WTC11 (cell line): ENCODE measurements around the gene TNNI2. TPM values are rescaled to one million over a fixed set of nuclear protein-coding genes. Genes with fewer than 3 reads are reported as not detected.

Source experiments
- ATAC-seq: fragments of 200-7000 bp; cut with Tn5 transposase; 2 replicates; pipeline ENCODE4 v1.10.0; 2021; ENCODE audit warnings: mild to moderate bottlenecking, moderate library complexity
- CTCF ChIA-PET: fragments of 300-600 bp; sonication (Branson Sonifier 250); formaldehyde crosslinking; loops from one replicate; lab custom pipeline; 2021; ENCODE audit warnings: antibody characterized with exemption; lab: Charles Lee
- POLR2A ChIA-PET: fragments of 350-600 bp; sonication (Branson Sonifier 250); formaldehyde crosslinking; loops from one replicate; lab custom pipeline; 2021; ENCODE audit warnings: antibody characterized with exemption; lab: Charles Lee
- DNase-seq: peaks from one replicate; pipeline ENCODE4 v3.0.0; 2021; ENCODE audit warnings: low spot score
- H3K27ac Mint-ChIP-seq: 2 replicates; pipeline ENCODE4 v1.8.0; 2021; ENCODE audit warnings: mixed read lengths
- H3K27me3 Mint-ChIP-seq: 2 replicates; pipeline ENCODE4 v1.8.0; 2021; ENCODE audit warnings: low read depth, mild to moderate bottlenecking, moderate library complexity, mixed read lengths
- H3K36me3 Mint-ChIP-seq: 2 replicates; pipeline ENCODE4 v1.8.0; 2021; ENCODE audit warnings: mixed read lengths
- H3K4me1 Mint-ChIP-seq: 2 replicates; pipeline ENCODE4 v1.8.0; 2022; ENCODE audit warnings: mixed read lengths
- H3K4me3 Mint-ChIP-seq: 2 replicates; pipeline ENCODE4 v1.8.0; 2021; ENCODE audit warnings: mild to moderate bottlenecking, moderate library complexity, mixed read lengths
- H3K9me3 Mint-ChIP-seq: 2 replicates; pipeline ENCODE4 v1.8.0; 2021; ENCODE audit warnings: mixed read lengths
- AR ChIP-seq: fragments of 250-450 bp; sonication (Bioruptor Pico); IDR thresholded peaks from 2 replicates; pipeline ENCODE4 v1.9.0; 2021; ENCODE audit warnings: mild to moderate bottlenecking
- ATF2 ChIP-seq: sonication (generic); formaldehyde crosslinking; IDR thresholded peaks from 2 replicates; pipeline ENCODE4 v1.8.1; 2022; ENCODE audit warnings: low read depth, missing genetic modification reagents, borderline replicate concordance
- ATF3 ChIP-seq: sonication (generic); formaldehyde crosslinking; conservative IDR thresholded peaks from 2 replicates; pipeline ENCODE4 v1.8.1; 2022; ENCODE audit warnings: mild to moderate bottlenecking, missing genetic modification reagents
- CREB1 ChIP-seq: sonication (generic); formaldehyde crosslinking; IDR thresholded peaks from 2 replicates; pipeline ENCODE4 v1.8.0; 2023; ENCODE audit warnings: mild to moderate bottlenecking, missing genetic modification reagents
- E2F1 ChIP-seq: sonication (generic); formaldehyde crosslinking; IDR thresholded peaks from 2 replicates; pipeline ENCODE4 v1.8.0; 2022; ENCODE audit warnings: mild to moderate bottlenecking, missing genetic modification reagents
- FOXP1 ChIP-seq: sonication (generic); formaldehyde crosslinking; IDR thresholded peaks from 2 replicates; pipeline ENCODE4 v1.8.0; 2022; ENCODE audit warnings: missing genetic modification reagents, mild to moderate bottlenecking, moderate library complexity, borderline replicate concordance
- IRF1 ChIP-seq: sonication (generic); formaldehyde crosslinking; IDR thresholded peaks from 2 replicates; pipeline ENCODE4 v1.8.0; 2023; ENCODE audit warnings: missing genetic modification reagents
- MAX ChIP-seq: sonication (generic); formaldehyde crosslinking; IDR thresholded peaks from 2 replicates; pipeline ENCODE4 v1.8.0; 2022; ENCODE audit warnings: mild to moderate bottlenecking, missing genetic modification reagents
- NFATC4 ChIP-seq: fragments of 250-450 bp; sonication (Bioruptor Pico); IDR thresholded peaks from 2 replicates; pipeline ENCODE4 v1.9.0; 2021; ENCODE audit warnings: mild to moderate bottlenecking
- PREB ChIP-seq: sonication (generic); formaldehyde crosslinking; IDR thresholded peaks from 2 replicates; pipeline ENCODE4 v1.8.1; 2022; ENCODE audit warnings: mild to moderate bottlenecking, missing genetic modification reagents, moderate library complexity, borderline replicate concordance
- SMAD4 ChIP-seq: sonication (generic); formaldehyde crosslinking; IDR thresholded peaks from 2 replicates; pipeline ENCODE4 v1.8.0; 2022; ENCODE audit warnings: mild to moderate bottlenecking, missing genetic modification reagents
- TEAD1 ChIP-seq: sonication (generic); formaldehyde crosslinking; IDR thresholded peaks from 2 replicates; pipeline ENCODE4 v1.8.0; 2022; ENCODE audit warnings: mild to moderate bottlenecking, missing genetic modification reagents
- ZMAT4 ChIP-seq: fragments of 250-450 bp; sonication (Bioruptor Pico); IDR thresholded peaks from 2 replicates; pipeline ENCODE4 v1.9.0; 2021; ENCODE audit warnings: mild to moderate bottlenecking
- ZNF219 ChIP-seq: sonication (generic); formaldehyde crosslinking; IDR thresholded peaks from 2 replicates; pipeline ENCODE4 v1.8.0; 2023; ENCODE audit warnings: missing genetic modification reagents, mild to moderate bottlenecking, borderline replicate concordance
- ZNF263 ChIP-seq: sonication (generic); formaldehyde crosslinking; IDR thresholded peaks from 2 replicates; pipeline ENCODE4 v1.8.1; 2022; ENCODE audit warnings: low read depth, mild to moderate bottlenecking, moderate library complexity, missing genetic modification reagents
- ZNF317 ChIP-seq: sonication (generic); formaldehyde crosslinking; IDR thresholded peaks from 2 replicates; pipeline ENCODE4 v1.8.1; 2023; ENCODE audit warnings: low read depth, mild to moderate bottlenecking, moderate library complexity, missing genetic modification reagents, borderline replicate concordance
- total RNA-seq: library from RNA; stranded (reverse); gene quantifications from 3 replicates; pipeline ENCODE4 v1.2.3, GENCODE V29; 2021

The TNNI2 gene
- total RNA-seq, 1 experiment from 2014 or later: not detected

GRCh38 chr11:1828542-1828941 is 10.2 kb upstream of the TNNI2 start:
- ChIA-PET CTCF (interaction anchor here (0.6 to 5.6 kb wide), 4 partner anchors 20 to 176 kb away, joined by 3 to 93 read pairs (median 14); no protein-coding TSS in a partner anchor), POLR2A (no interaction called here)
- Mint-ChIP-seq H3K27ac (no peak overlapping the region), H3K27me3 (peaks cover 4% of the 10 kb centered on the region), H3K4me1 (peaks cover 4% of the 10 kb centered on the region; the same call in 1 of the 2 replicates), H3K4me3 (no peak overlapping the region), H3K36me3 (no peaks in the 10 kb centered on the region), H3K9me3 (no peaks in the 10 kb centered on the region)
- no peak for ATAC-seq
- no peak for DNase-seq
- no peak for TF ChIP-seq NFATC4 (CRISPR knock-in tag)

GRCh38 chr11:1829039-1829820 is 9.6 kb upstream of the TNNI2 start:
- Mint-ChIP-seq H3K36me3 (no peaks in the 10 kb centered on the region), H3K27ac (no peak overlapping the region), H3K4me1 (peaks cover 4% of the 10 kb centered on the region; the same call in 1 of the 2 replicates), H3K4me3 (no peak overlapping the region), H3K27me3 (peaks cover 5% of the 10 kb centered on the region), H3K9me3 (no peaks in the 10 kb centered on the region)
- DNase-seq (no peak), ATAC-seq (no peak)
- POLR2A ChIA-PET: no interaction called here
- CTCF ChIA-PET: interaction anchor here (0.6 to 7.8 kb wide), 6 partner anchors 19 to 321 kb away, joined by 3 to 271 read pairs (median 58); no protein-coding TSS in a partner anchor
- TF ChIP-seq MAX (CRISPR knock-in tag): no peak
- no peak for TF ChIP-seq CREB1 (CRISPR knock-in tag)
- no peak for TF ChIP-seq AR (CRISPR knock-in tag)

- DNase-seq (no peak), ATAC-seq (no peak)
- H3K4me3 Mint-ChIP-seq: no peak overlapping the region
- TF ChIP-seq PREB (CRISPR knock-in tag) (no peak), ZNF263 (no peak), IRF1 (CRISPR knock-in tag) (no peak), E2F1 (no peak), SMAD4 (CRISPR knock-in tag) (no peak), FOXP1 (CRISPR knock-in tag) (no peak), MAX (CRISPR knock-in tag) (no peak), TEAD1 (CRISPR knock-in tag) (no peak), ZNF219 (CRISPR knock-in tag) (no peak), ZMAT4 (no peak), ZNF317 (CRISPR knock-in tag) (no peak), ATF3 (CRISPR knock-in tag) (no peak), ATF2 (CRISPR knock-in tag) (no peak)
- H3K36me3 Mint-ChIP-seq: no peaks in the 10 kb centered on the region
- H3K9me3 Mint-ChIP-seq: no peaks in the 10 kb centered on the region
- no peak overlapping the region for H3K27ac Mint-ChIP-seq
- H3K4me1 Mint-ChIP-seq: peaks cover 4% of the 10 kb centered on the region; the same call in 1 of the 2 replicates
- ChIA-PET CTCF (interaction anchor here (1.2 to 7.8 kb wide), 3 partner anchors 137 to 320 kb away, joined by 10 to 271 read pairs (median 110); no protein-coding TSS in a partner anchor), POLR2A (no interaction called here)
- H3K27me3 Mint-ChIP-seq: peaks cover 5% of the 10 kb centered on the region
Measured at GRCh38 chr11:1830004-1830321, 8.8 kb upstream of the TNNI2 start.
